Measurements from ENCODE around the gene SCFD2.

Gene SCFD2

DNA sequence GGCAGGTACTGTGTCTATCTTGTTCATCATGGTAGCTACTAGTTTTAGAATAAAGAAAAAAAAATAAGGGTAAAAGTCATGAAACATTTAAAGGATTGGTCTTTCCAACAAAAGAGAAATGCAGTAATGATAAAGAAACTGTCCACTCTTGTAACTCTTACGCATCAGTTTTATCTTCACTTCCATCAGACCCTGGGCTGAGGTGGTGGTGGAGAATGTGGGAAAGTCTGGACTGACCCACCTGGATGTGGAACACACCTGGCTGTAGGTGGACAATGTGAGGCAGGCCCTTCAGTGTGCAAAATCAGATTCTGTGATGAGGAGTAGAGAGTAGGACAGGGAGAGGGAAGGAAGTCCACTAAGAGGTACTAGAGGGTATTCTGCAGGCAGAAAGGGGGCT is 375.2 kb downstream of the SCFD2 start:
- Histone ChIP-seq H3K27me3 (replicated peaks; ENCODE audit: control insufficient read depth, insufficient read depth, low read length) (no peaks in the 10 kb centered on the region), H3K9me3 (ENCODE audit: control insufficient read depth, low read length) (no peaks in the 10 kb centered on the region), H3K9ac (ENCODE audit: low read length) (no peak overlapping the region), H3K4me3 (ENCODE audit: low read length) (no peak overlapping the region), H3K36me3 (ENCODE audit: control insufficient read depth, insufficient read depth, low read length, severe bottlenecking) (no peaks in the 10 kb centered on the region), H3K4me1 (ENCODE audit: control insufficient read depth, insufficient read depth, low read length) (peaks cover 6% of the 10 kb centered on the region)
- no peak for DNase-seq (ENCODE audit: low read depth)

DNA sequence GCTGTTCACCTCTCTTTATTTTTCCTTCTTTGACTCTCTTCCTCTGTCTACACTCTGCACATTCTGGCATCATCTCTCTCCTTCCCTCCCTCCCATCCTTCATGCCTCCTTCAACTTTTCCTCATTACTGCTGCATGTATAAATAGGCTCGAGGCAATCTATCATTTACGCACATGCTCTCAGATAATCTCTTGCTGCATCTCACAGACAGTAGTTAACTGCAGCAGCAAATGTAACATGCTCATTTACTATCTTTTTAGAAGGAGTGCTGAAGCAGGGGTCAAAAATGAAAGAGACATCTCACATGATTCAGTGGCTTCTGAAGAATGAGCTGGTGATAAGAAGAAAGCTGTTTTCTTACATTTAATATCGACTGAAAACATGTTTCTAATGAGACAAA is 376.0 kb downstream of the SCFD2 start:
- H3K9ac ChIP-seq (ENCODE audit: low read length) = no peak overlapping the region
- H3K4me1 ChIP-seq (ENCODE audit: control insufficient read depth, insufficient read depth, low read length) = no peaks in the 10 kb centered on the region
- H3K27me3 ChIP-seq (replicated peaks; ENCODE audit: control insufficient read depth, insufficient read depth, low read length) = no peaks in the 10 kb centered on the region
- no peak for DNase-seq (ENCODE audit: low read depth)
- H3K36me3 ChIP-seq (ENCODE audit: control insufficient read depth, insufficient read depth, low read length, severe bottlenecking) = no peaks in the 10 kb centered on the region
- no peak overlapping the region for H3K4me3 ChIP-seq (ENCODE audit: low read length)
- no peaks in the 10 kb centered on the region for H3K9me3 ChIP-seq (ENCODE audit: control insufficient read depth, low read length)

DNA sequence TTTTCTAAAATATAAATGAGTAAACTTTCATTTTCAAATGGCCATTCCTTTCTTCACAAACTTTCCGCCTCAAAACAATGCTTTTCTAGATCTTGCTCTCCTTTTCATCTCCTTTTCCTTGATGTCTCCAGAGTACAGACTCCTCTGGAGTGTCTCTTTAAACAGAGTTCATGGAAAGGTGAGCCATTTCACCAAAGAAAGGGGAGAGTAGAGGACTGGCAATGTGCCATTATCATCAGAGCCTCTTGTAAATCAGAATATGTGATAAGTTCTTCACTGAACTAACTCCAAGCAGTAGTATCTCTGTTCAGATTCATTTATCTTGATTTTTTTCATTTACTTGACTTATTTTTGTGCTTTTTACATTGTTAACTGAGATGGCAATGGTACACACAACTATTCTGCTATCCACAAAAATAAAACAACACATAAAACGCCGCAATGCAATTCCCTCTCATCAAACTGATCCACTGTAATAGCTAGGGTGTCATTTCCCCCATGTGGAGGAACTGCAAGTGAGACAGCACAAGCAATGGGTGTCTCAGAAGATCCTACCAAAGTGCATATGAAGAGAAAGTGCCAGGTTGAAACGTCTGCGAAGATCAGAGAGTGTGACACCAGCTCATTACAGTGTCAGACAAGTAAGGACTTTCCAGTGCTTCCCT is 378.3 kb downstream of the SCFD2 start:
- no peaks in the 10 kb centered on the region for H3K9me3 ChIP-seq (ENCODE audit: control insufficient read depth, low read length)
- peaks cover 6% of the 10 kb centered on the region for H3K4me1 ChIP-seq (ENCODE audit: control insufficient read depth, insufficient read depth, low read length)
- H3K36me3 ChIP-seq (ENCODE audit: control insufficient read depth, insufficient read depth, low read length, severe bottlenecking) = no peaks in the 10 kb centered on the region
- no peak overlapping the region for H3K4me3 ChIP-seq (ENCODE audit: low read length)
- DNase-seq (ENCODE audit: low read depth) = no peak
- no peaks in the 10 kb centered on the region for H3K27me3 ChIP-seq (replicated peaks; ENCODE audit: control insufficient read depth, insufficient read depth, low read length)
- H3K9ac ChIP-seq (ENCODE audit: low read length) = no peak overlapping the region

DNA sequence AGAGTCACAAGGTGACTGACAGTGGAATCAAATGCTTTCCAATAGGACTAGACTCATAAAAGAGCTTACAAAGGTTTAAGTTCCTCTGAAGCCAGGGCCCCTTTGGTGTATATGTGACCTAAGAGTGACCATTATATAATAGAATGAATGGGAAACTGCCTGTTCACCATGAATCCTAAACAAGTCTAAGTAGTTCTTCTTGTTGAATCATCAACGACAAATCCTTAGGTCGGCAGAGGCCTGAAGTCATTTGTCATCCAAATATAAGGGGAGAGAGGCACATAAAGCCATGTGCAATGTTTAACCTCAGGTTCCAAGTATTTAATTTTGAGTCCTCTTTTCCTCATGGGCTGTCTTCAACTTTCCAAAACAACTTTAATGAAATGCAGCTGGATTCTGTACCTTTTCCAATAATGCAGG is 381.4 kb downstream of the SCFD2 start:
- DNase-seq (ENCODE audit: low read depth) = peak; percentile 17
- Histone ChIP-seq H3K4me3 (ENCODE audit: low read length) (no peak overlapping the region), H3K9me3 (ENCODE audit: control insufficient read depth, low read length) (no peaks in the 10 kb centered on the region), H3K9ac (ENCODE audit: low read length) (no peak overlapping the region), H3K4me1 (ENCODE audit: control insufficient read depth, insufficient read depth, low read length) (peaks cover 6% of the 10 kb centered on the region), H3K36me3 (ENCODE audit: control insufficient read depth, insufficient read depth, low read length, severe bottlenecking) (no peaks in the 10 kb centered on the region), H3K27me3 (replicated peaks; ENCODE audit: control insufficient read depth, insufficient read depth, low read length) (no peaks in the 10 kb centered on the region)

DNA sequence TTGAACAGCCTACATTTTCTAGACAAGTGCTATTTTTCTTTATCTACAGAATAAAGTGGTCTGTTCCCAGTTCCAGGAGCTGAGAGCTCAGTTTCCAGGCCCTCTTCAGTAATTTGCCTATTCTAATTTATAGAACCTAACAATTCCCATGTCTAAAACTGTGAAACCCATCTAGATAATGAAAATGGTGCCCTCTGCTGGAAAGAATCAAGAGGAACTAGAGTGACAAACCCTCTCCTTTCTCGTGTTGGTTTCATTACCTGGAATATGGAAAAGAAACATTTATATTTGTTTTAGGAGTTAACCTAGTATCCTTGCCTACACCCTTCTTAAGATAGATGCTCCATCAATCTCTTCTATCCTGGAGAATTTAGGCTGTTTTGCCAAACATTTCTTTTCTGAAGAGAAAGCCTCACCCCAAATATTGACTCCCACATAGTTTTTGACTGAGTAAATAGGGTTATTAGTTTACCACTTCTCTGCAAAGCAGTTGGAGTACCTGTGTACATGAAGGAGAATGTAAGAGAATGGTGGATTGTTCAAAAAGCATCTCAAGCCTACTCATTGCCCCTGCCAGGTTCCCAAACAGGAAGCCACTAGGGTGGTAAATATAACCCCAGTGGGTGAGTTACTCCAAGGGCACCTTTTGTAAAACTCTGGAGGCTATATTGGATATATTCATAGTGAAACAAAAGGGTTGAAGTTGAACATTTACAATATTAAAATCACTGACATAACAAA is 382.1 kb downstream of the SCFD2 start:
- no peaks in the 10 kb centered on the region for H3K36me3 ChIP-seq (ENCODE audit: control insufficient read depth, insufficient read depth, low read length, severe bottlenecking)
- H3K4me1 ChIP-seq (ENCODE audit: control insufficient read depth, insufficient read depth, low read length) = peaks cover 6% of the 10 kb centered on the region
- peak overlapping the region; percentile 41 for H3K9ac ChIP-seq (ENCODE audit: low read length)
- no peaks in the 10 kb centered on the region for H3K27me3 ChIP-seq (replicated peaks; ENCODE audit: control insufficient read depth, insufficient read depth, low read length)
- no peaks in the 10 kb centered on the region for H3K9me3 ChIP-seq (ENCODE audit: control insufficient read depth, low read length)
- H3K4me3 ChIP-seq (ENCODE audit: low read length) = no peak overlapping the region
- peak; percentile 93 for DNase-seq (ENCODE audit: low read depth)

DNA sequence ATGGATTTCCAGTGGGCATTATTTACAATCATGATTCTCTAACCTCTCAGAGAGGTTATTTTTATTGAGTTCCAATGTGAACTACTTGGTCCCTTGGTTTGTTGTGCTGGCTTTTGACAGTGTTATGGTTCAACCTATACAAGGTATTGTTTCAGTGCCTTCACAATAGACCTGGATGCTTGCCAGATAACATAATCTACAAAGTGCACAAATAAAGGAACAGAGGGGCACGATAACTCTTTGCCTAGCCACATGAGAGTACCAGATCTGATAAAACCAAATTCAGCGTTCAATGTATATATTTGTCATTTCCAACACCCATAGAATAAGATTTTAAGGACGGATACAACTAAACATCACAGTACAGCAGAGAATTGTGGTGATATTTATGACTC is 382.9 kb downstream of the SCFD2 start:
- Histone ChIP-seq H3K4me3 (ENCODE audit: low read length) (no peak overlapping the region), H3K4me1 (ENCODE audit: control insufficient read depth, insufficient read depth, low read length) (peaks cover 6% of the 10 kb centered on the region), H3K27me3 (replicated peaks; ENCODE audit: control insufficient read depth, insufficient read depth, low read length) (no peaks in the 10 kb centered on the region), H3K9ac (ENCODE audit: low read length) (no peak overlapping the region), H3K9me3 (ENCODE audit: control insufficient read depth, low read length) (no peaks in the 10 kb centered on the region), H3K36me3 (ENCODE audit: control insufficient read depth, insufficient read depth, low read length, severe bottlenecking) (no peaks in the 10 kb centered on the region)
- DNase-seq (ENCODE audit: low read depth) = no peak

DNA sequence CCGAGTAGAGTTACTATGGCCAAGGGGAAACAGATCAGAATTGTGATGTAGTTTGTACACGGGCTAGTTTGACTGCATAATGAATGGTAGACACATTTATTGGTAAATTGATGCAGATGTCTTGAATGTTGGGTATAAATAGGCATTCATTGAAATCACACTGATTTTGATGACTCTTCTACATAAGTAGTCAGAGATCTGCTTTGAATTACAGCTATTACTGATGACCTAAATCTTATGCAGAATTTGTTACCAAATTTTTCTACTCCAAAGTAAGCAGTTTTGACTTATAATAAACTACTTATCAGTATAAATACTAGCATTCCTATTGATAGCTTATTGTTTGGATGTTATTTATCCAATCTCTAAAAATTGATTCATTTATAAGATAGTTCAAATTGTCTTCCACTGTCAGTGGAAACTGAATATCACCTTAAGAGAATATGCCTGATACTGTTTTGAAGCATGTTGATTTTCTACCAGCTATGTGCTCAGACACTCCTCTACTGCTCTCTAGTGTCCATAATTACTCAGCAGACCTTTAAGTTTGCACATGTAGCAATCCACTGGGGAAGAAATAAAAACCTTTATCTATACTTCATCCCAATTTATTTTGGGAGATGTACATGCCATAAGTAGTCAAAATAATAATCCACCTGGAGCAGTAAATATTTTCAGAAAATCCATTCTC is 383.5 kb downstream of the SCFD2 start:
- no peak overlapping the region for H3K9ac ChIP-seq (ENCODE audit: low read length)
- H3K4me1 ChIP-seq (ENCODE audit: control insufficient read depth, insufficient read depth, low read length) = peaks cover 6% of the 10 kb centered on the region
- DNase-seq (ENCODE audit: low read depth) = peak; percentile 83

DNA sequence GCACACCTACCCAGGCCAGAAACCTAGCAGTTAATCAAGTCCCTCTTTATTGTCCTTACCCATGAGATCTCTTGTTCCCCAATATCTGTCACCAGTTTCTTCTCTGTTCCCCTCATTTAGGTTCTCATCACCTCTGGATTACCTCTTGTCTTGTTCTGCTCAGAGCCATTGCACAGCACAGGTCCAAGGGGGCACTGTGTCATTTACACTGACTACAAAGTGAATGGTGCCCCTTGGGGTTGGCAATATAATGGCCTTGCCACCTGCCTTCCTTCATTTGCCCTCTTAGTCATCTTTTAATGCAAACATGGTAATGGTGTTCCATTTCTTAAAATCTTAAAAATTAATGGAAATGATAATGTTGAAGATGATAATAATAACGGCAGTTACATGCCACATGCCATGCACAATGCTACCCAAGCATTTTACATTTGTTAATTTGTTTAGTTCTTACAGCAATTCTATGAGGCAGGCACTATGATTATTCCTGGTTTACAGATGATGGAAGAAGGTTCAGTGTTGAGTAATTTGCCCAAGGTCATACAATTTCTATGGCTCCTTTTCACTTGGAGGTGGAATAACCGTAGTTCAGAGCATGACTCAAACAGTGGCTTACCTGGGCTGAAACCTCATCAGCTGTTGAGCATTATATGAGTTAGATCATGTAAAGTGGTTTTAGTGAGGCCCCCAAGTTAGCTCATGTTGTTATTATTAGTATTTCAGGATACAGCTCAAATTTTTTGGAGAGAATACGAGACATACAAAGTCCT is 385.9 kb downstream of the SCFD2 start:
- DNase-seq (ENCODE audit: low read depth) = no peak
- H3K9me3 ChIP-seq (ENCODE audit: control insufficient read depth, low read length) = no peaks in the 10 kb centered on the region
- H3K36me3 ChIP-seq (ENCODE audit: control insufficient read depth, insufficient read depth, low read length, severe bottlenecking) = no peaks in the 10 kb centered on the region
- H3K4me3 ChIP-seq (ENCODE audit: low read length) = no peak overlapping the region
- H3K9ac ChIP-seq (ENCODE audit: low read length) = no peak overlapping the region
- peaks cover 6% of the 10 kb centered on the region for H3K4me1 ChIP-seq (ENCODE audit: control insufficient read depth, insufficient read depth, low read length)
- H3K27me3 ChIP-seq (replicated peaks; ENCODE audit: control insufficient read depth, insufficient read depth, low read length) = no peaks in the 10 kb centered on the region

More for the DNA sequence above, 383.5 kb downstream of the SCFD2 start:
- no peak overlapping the region for H3K4me3 ChIP-seq (ENCODE audit: low read length)
- H3K9me3 ChIP-seq (ENCODE audit: control insufficient read depth, low read length) = no peaks in the 10 kb centered on the region
- no peaks in the 10 kb centered on the region for H3K36me3 ChIP-seq (ENCODE audit: control insufficient read depth, insufficient read depth, low read length, severe bottlenecking)
- H3K27me3 ChIP-seq (replicated peaks; ENCODE audit: control insufficient read depth, insufficient read depth, low read length) = no peaks in the 10 kb centered on the region

DNA sequence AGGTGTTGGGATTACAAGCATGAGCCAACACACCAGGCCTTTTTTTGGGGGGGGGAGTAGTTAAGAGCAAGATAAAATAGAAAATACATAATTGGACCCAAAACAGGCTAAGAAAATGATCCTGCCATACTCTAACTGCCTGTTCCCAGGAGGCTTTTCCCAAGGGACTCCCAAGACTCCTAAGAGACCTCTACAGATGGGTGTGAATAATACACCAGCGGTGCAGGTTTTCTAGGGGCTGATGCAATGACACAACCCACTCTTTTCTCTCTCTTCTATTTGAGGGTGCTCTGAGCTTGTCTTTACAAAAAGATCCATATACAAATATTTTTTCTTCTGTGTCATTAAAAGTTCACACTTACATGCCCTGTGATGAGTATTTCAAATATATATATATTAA is 386.8 kb downstream of the SCFD2 start:
- Histone ChIP-seq H3K9ac (ENCODE audit: low read length) (no peak overlapping the region), H3K4me1 (ENCODE audit: control insufficient read depth, insufficient read depth, low read length) (no peaks in the 10 kb centered on the region), H3K36me3 (ENCODE audit: control insufficient read depth, insufficient read depth, low read length, severe bottlenecking) (no peaks in the 10 kb centered on the region), H3K9me3 (ENCODE audit: control insufficient read depth, low read length) (no peaks in the 10 kb centered on the region), H3K4me3 (ENCODE audit: low read length) (no peak overlapping the region), H3K27me3 (replicated peaks; ENCODE audit: control insufficient read depth, insufficient read depth, low read length) (no peaks in the 10 kb centered on the region)
- no peak for DNase-seq (ENCODE audit: low read depth)

DNA sequence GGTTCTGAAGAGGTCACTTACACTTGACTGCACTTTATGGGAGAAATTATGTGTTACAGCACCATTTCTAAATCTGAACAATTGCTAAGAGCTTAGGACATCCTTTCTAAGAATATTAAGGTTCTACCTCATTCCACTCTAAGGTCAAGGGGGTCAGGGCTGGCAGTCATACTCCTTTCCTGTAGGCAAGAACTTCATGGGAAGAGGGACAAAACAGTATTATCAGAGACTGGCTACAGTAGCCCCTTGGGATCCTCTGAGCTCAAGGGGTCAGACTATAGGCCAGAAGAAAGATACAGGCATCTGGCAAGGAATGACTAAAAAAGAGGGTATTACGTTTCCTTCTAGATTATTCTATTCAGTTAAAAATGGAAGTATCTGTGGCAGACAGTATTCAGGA is 388.6 kb downstream of the SCFD2 start:
- Histone ChIP-seq H3K9me3 (ENCODE audit: control insufficient read depth, low read length) (no peaks in the 10 kb centered on the region), H3K4me3 (ENCODE audit: low read length) (no peak overlapping the region), H3K9ac (ENCODE audit: low read length) (no peak overlapping the region), H3K4me1 (ENCODE audit: control insufficient read depth, insufficient read depth, low read length) (no peaks in the 10 kb centered on the region), H3K36me3 (ENCODE audit: control insufficient read depth, insufficient read depth, low read length, severe bottlenecking) (no peaks in the 10 kb centered on the region), H3K27me3 (replicated peaks; ENCODE audit: control insufficient read depth, insufficient read depth, low read length) (no peaks in the 10 kb centered on the region)
- no peak for DNase-seq (ENCODE audit: low read depth)
